Measurements from ENCODE around the gene ZNF43.
"Not testable (repeated sequence)": the region's sequence is repeated elsewhere in the genome, so short reads cannot be mapped to it uniquely, and the experiment has no call there.

The ZNF43 gene

GRCh38 chr19:21758296-21758695 is 77.7 kb downstream of the ZNF43 start:
- H3K4me3 ChIP-seq (ENCODE audit: low read depth, low read length) = no peak overlapping the region
- in situ Hi-C loops (cut with HindIII; ENCODE audit: low sequenced_read_pairs) = no loop called here
- TF ChIP-seq CTCF (IDR thresholded peaks at IDR 0.05; ENCODE audit: low read depth, low read length, missing control alignments) = no peak
- DNase-seq (ENCODE audit: low read depth) = no peak

- DNase-seq (ENCODE audit: low read depth); in situ Hi-C loops (cut with HindIII; ENCODE audit: low sequenced_read_pairs); H3K4me3 ChIP-seq (ENCODE audit: low read depth, low read length): not testable (repeated sequence)
Measured at GRCh38 chr19:21755555-21755954, 80.4 kb downstream of the ZNF43 start.

Measured in astrocyte of the cerebellum (primary cell).